CD14-positive monocyte (primary cell): ENCODE data around the gene PDS5B. TPM values are rescaled to one million over a fixed set of nuclear protein-coding genes. Genes with fewer than 3 reads are reported as not detected.

Source experiments
- DNase-seq, 3 donors: peaks; one replicate each; pipeline ENCODE4 v3.0.0-alpha.2; 2011 to 2022
- H2AFZ ChIP-seq: 2 replicates; pipeline ENCODE4 v1.6.0; 2012; ENCODE audit warnings: mild to moderate bottlenecking, low read depth, low read length, inconsistent platforms; ENCODE audit not compliant: insufficient read depth, poor library complexity, severe bottlenecking
- H3K27ac ChIP-seq, 2 donors: 1 replicate in 1 of 2; 2 replicates in 1 of 2; pipeline ENCODE4 v1.5.1; 2012 to 2013; ENCODE audit warnings: low read length in 2 of 2, control low read depth in 1 of 2, inconsistent platforms in 1 of 2, low read depth in 1 of 2, mild to moderate bottlenecking in 1 of 2
- H3K27me3 ChIP-seq, 2 donors: one replicate each; pipeline versions ENCODE4 v1.6.0 to v1.6.1; 2011 to 2013; ENCODE audit warnings: low read length in 2 of 2; ENCODE audit not compliant: control insufficient read depth in 2 of 2, insufficient read depth in 2 of 2
- H3K36me3 ChIP-seq, 2 donors: replicated peaks in 1 of 2; 1 replicate in 1 of 2; 2 replicates in 1 of 2; pipeline versions ENCODE4 v1.5.1 to v1.6.1; 2012 to 2013; ENCODE audit warnings: low read length in 2 of 2, control low read depth in 1 of 2, inconsistent platforms in 1 of 2, mild to moderate bottlenecking in 1 of 2; ENCODE audit not compliant: insufficient read depth in 2 of 2, control insufficient read depth in 1 of 2
- H3K4me1 ChIP-seq, 2 donors: 1 replicate in 1 of 2; 2 replicates in 1 of 2; pipeline versions ENCODE4 v1.5.1 to v1.6.1; 2012 to 2013; ENCODE audit warnings: low read length in 2 of 2, control low read depth in 1 of 2, inconsistent platforms in 1 of 2, mild to moderate bottlenecking in 1 of 2, moderate library complexity in 1 of 2; ENCODE audit not compliant: insufficient read depth in 2 of 2, control insufficient read depth in 1 of 2
- H3K4me2 ChIP-seq: replicated peaks from 2 replicates; pipeline ENCODE3; 2012; ENCODE audit warnings: low read length, moderate library complexity, mild to moderate bottlenecking; ENCODE audit not compliant: poor library complexity, severe bottlenecking; ENCODE audit errors: extremely low read depth
- H3K4me3 ChIP-seq, 3 experiments: fragments of 200-600 bp in 1 of 3; sonication (generic) in 1 of 3; replicated peaks in 1 of 3; 1 replicate in 2 of 3; 2 replicates in 1 of 3; pipeline ENCODE4 v1.5.1; 2011 to 2013; ENCODE audit warnings: low read length in 3 of 3, mild to moderate bottlenecking in 3 of 3, control low read depth in 2 of 3, low read depth in 2 of 3, inconsistent platforms in 1 of 3, moderate library complexity in 1 of 3
- H3K79me2 ChIP-seq: 2 replicates; pipeline ENCODE4 v1.6.0; 2012; ENCODE audit warnings: mild to moderate bottlenecking, control low read depth, inconsistent platforms, low read length, moderate library complexity; ENCODE audit not compliant: insufficient read depth
- H3K9ac ChIP-seq: 2 replicates; pipeline ENCODE4 v1.6.0; 2017; ENCODE audit warnings: low read length, mild to moderate bottlenecking; ENCODE audit not compliant: insufficient read depth, poor library complexity, severe bottlenecking
- H3K9me3 ChIP-seq, 2 donors: replicated peaks in 1 of 2; 1 replicate in 1 of 2; 2 replicates in 1 of 2; pipeline versions ENCODE4 v1.5.1 to v1.6.1; 2012 to 2013; ENCODE audit warnings: low read length in 2 of 2, control low read depth in 1 of 2; ENCODE audit not compliant: control insufficient read depth in 1 of 2, insufficient read depth in 1 of 2
- H4K20me1 ChIP-seq: 2 replicates; pipeline ENCODE4 v1.6.0; 2012; ENCODE audit warnings: mild to moderate bottlenecking, low read length, control low read depth, moderate library complexity; ENCODE audit not compliant: insufficient read depth
- H3K27ac Mint-ChIP-seq, 7 donors: one replicate each; pipeline ENCODE4 v1.8.0; 2020; ENCODE audit warnings: mild to moderate bottlenecking in 7 of 7, mixed read lengths in 7 of 7, moderate library complexity in 6 of 7, inconsistent platforms in 2 of 7
- H3K27me3 Mint-ChIP-seq, 3 donors: one replicate each; pipeline ENCODE4 v1.8.0; 2021 to 2022; ENCODE audit warnings: low read depth in 3 of 3, mild to moderate bottlenecking in 3 of 3, mixed read lengths in 3 of 3, moderate library complexity in 3 of 3, inconsistent platforms in 1 of 3
- H3K36me3 Mint-ChIP-seq, 2 donors: one replicate each; pipeline ENCODE4 v1.8.0; 2020; ENCODE audit warnings: mixed read lengths in 2 of 2, inconsistent platforms in 1 of 2, mild to moderate bottlenecking in 1 of 2
- H3K4me1 Mint-ChIP-seq: one replicate; pipeline ENCODE4 v1.8.0; 2020; ENCODE audit warnings: mild to moderate bottlenecking, mixed read lengths
- H3K4me3 Mint-ChIP-seq, 2 donors: one replicate each; pipeline ENCODE4 v1.8.0; 2020; ENCODE audit warnings: mild to moderate bottlenecking in 2 of 2, mixed read lengths in 2 of 2, moderate library complexity in 1 of 2
- H3K9me3 Mint-ChIP-seq, 7 donors: one replicate each; pipeline ENCODE4 v1.8.0; 2020 to 2022; ENCODE audit warnings: mixed read lengths in 7 of 7, mild to moderate bottlenecking in 6 of 7, moderate library complexity in 6 of 7, inconsistent platforms in 2 of 7
- WGBS: methylation state at CpG from one replicate; pipeline ENCODE4 v1.1.5; 2013; ENCODE audit warnings: missing lambda C conversion rate; ENCODE audit not compliant: insufficient coverage; 5-methylcytosine and 5-hydroxymethylcytosine counted together
- intact Hi-C, 2 donors: fragments of 100-400 bp; cut with micrococcal nuclease; formaldehyde crosslinking; loops; one replicate each; pipeline versions ENCODE4 v1.15.0 to v1.15.1; 2023
- polyA plus RNA-seq, 3 donors: library from polyadenylated mRNA; depleted of rRNA in 1 of 3; unstranded in 2 of 3; stranded (reverse) in 1 of 3; fragments of 300-500 nt in 2 of 3; fragments of >200 nt in 1 of 3; fragmentation: Illumina TruSeq in 2 of 3; gene quantifications; 1 replicate in 2 of 3; 2 replicates in 1 of 3; pipeline ENCODE4 v1.2.3, GENCODE V29; 2012 to 2021
- TF ChIP-seq, protein P1 (sequence below): fragments of 200-600 bp; IDR thresholded peaks from one replicate; pipeline ENCODE4 v1.8.0; 2022; ENCODE audit warnings: antibody characterized with exemption, mild to moderate bottlenecking

The PDS5B gene
- polyA plus RNA-seq, 3 donors: 9.0 to 33.0 (median 21.0) TPM

DNA sequence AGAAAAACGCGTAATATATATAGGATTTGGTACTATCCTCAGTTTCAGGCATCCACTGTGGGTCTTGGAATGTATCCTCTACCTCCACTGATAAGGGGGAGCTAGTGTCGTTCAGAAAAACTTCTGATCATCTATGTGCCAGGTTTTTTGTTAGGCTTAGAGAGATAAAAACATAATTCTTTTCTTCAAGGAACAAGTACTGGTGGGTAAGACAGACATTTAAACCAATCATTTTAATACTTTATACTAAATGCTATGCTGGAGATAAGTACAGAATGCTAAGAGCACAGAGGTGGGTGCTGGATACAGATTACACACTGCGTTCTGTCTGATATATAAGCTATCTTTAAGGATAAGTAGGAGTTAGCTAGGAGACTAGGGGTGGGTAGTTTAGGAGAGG lies 166.1 kb downstream of the PDS5B start:
- TF ChIP-seq, protein P1, sequence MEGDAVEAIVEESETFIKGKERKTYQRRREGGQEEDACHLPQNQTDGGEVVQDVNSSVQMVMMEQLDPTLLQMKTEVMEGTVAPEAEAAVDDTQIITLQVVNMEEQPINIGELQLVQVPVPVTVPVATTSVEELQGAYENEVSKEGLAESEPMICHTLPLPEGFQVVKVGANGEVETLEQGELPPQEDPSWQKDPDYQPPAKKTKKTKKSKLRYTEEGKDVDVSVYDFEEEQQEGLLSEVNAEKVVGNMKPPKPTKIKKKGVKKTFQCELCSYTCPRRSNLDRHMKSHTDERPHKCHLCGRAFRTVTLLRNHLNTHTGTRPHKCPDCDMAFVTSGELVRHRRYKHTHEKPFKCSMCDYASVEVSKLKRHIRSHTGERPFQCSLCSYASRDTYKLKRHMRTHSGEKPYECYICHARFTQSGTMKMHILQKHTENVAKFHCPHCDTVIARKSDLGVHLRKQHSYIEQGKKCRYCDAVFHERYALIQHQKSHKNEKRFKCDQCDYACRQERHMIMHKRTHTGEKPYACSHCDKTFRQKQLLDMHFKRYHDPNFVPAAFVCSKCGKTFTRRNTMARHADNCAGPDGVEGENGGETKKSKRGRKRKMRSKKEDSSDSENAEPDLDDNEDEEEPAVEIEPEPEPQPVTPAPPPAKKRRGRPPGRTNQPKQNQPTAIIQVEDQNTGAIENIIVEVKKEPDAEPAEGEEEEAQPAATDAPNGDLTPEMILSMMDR: no peak
- Mint-ChIP-seq H3K4me1 (no peaks in the 10 kb centered on the region), H3K4me3 (no peak overlapping the region), H3K9me3 (peaks cover 0 to 1% (median 0%) of the 10 kb centered on the region in 7 donors), H3K36me3 (peaks cover 53 to 69% of the 10 kb centered on the region in 2 donors), H3K27me3 (no peaks in the 10 kb centered on the region), H3K27ac (no peak overlapping the region)
- H2AFZ ChIP-seq: no peak overlapping the region
- H4K20me1 ChIP-seq: no peaks in the 10 kb centered on the region
- H3K27me3 ChIP-seq: no peaks in the 10 kb centered on the region
- no peaks in the 10 kb centered on the region for H3K9me3 ChIP-seq
- H3K4me2 ChIP-seq: no peak overlapping the region
- intact Hi-C loops: no loop called here
- 100% methylated on average over 1 of the region's 4 CpGs for WGBS
- no peak for DNase-seq
- H3K36me3 ChIP-seq: peaks cover 42 to 85% of the 10 kb centered on the region in 2 donors
- H3K9ac ChIP-seq: no peak overlapping the region
- H3K79me2 ChIP-seq: no peaks in the 10 kb centered on the region
- no peak overlapping the region for H3K27ac ChIP-seq
- no peak overlapping the region for H3K4me3 ChIP-seq
- no peaks in the 10 kb centered on the region for H3K4me1 ChIP-seq

DNA sequence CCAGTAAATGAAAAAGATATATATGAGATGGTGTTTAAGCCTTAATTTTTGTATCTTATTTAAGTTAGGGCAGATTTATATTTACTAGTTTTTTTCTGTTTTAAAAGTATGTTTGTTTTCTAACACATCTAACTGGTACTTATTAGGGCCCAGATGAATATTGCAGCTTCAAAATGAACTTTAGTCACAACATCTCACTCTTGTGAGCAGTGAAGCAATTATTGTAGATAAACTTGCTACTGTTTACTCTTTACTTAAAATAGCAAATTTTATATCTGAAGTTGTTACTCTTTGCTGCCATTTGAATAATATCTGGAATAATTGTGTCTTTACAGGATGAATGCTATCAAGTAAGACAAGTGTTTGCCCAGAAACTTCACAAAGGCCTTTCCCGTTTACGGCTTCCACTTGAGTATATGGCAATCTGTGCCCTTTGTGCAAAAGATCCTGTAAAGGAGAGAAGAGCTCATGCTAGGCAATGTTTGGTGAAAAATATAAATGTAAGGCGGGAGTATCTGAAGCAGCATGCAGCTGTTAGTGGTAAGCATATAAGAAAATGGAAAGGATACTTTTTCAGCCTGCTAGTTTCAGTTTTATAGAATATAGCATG lies 166.8 kb downstream of the PDS5B start:
- Mint-ChIP-seq H3K4me3 (no peak overlapping the region), H3K36me3 (peaks cover 57 to 71% of the 10 kb centered on the region in 2 donors)
- 100% methylated on average over 2 of the region's 3 CpGs for WGBS

More for the DNA sequence above, 166.8 kb downstream of the PDS5B start:
- Histone ChIP-seq H3K27ac (no peak overlapping the region), H4K20me1 (no peaks in the 10 kb centered on the region), H3K4me3 (no peak overlapping the region), H3K4me1 (no peaks in the 10 kb centered on the region), H3K79me2 (no peaks in the 10 kb centered on the region), H2AFZ (no peak overlapping the region), H3K4me2 (no peak overlapping the region), H3K27me3 (no peaks in the 10 kb centered on the region), H3K9ac (no peak overlapping the region), H3K36me3 (peaks cover 38 to 85% of the 10 kb centered on the region in 2 donors), H3K9me3 (no peaks in the 10 kb centered on the region)
- H3K4me1 Mint-ChIP-seq: no peaks in the 10 kb centered on the region
- intact Hi-C loops: no loop called here
- no peak for DNase-seq
- H3K27me3 Mint-ChIP-seq: no peaks in the 10 kb centered on the region
- H3K9me3 Mint-ChIP-seq: peaks cover 0 to 1% (median 0%) of the 10 kb centered on the region in 7 donors
- TF ChIP-seq, protein P1: no peak
- no peak overlapping the region for H3K27ac Mint-ChIP-seq
